Esophagus muscularis mucosa (tissue), 4 donors: Measurements from ENCODE around the gene ULK4. TPM values are rescaled to one million over a fixed set of nuclear protein-coding genes. Genes with fewer than 3 reads are reported as not detected.

Experiments
- DNase-seq: peaks from one replicate; pipeline ENCODE4 v3.0.0-alpha.2; 2017; ENCODE audit errors: extremely low spot score
- H3K27ac ChIP-seq, 4 donors: fragments of 200-600 bp; sonication (generic); replicated peaks in 1 of 4; 1 replicate in 3 of 4; 2 replicates in 1 of 4; pipeline ENCODE4 v1.5.1; 2016 to 2019; ENCODE audit warnings: mild to moderate bottlenecking in 1 of 4
- H3K27me3 ChIP-seq, 4 donors: fragments of 200-600 bp; sonication (generic); one replicate each; pipeline versions ENCODE4 v1.5.1 to v1.6.0; 2016 to 2019
- H3K36me3 ChIP-seq, 4 donors: fragments of 200-600 bp; sonication (generic); one replicate each; pipeline ENCODE4 v1.5.1; 2016 to 2019
- H3K4me1 ChIP-seq, 4 donors: fragments of 200-600 bp; sonication (generic); one replicate each; pipeline ENCODE4 v1.5.1; 2016 to 2019
- H3K4me3 ChIP-seq, 4 donors: fragments of 200-600 bp; sonication (generic); 1 replicate in 2 of 4; 2 replicates in 2 of 4; pipeline ENCODE4 v1.5.1; 2016 to 2019; ENCODE audit warnings: mild to moderate bottlenecking in 4 of 4, moderate library complexity in 1 of 4
- H3K9me3 ChIP-seq, 4 donors: fragments of 200-600 bp; sonication (generic); 1 replicate in 3 of 4; 2 replicates in 1 of 4; pipeline ENCODE4 v1.5.1; 2016 to 2019
- EP300 ChIP-seq: sonication (generic); formaldehyde crosslinking; IDR thresholded peaks from one replicate; pipeline ENCODE4 v1.6.1; 2017; ENCODE audit warnings: antibody characterized with exemption
- POLR2A ChIP-seq: fragments of 450-650 bp; IDR thresholded peaks from one replicate; pipeline ENCODE4 v1.6.1; 2017; ENCODE audit warnings: antibody characterized with exemption, moderate library complexity, mild to moderate bottlenecking, low read depth
- POLR2AphosphoS5 ChIP-seq, 2 donors: sonication (generic); formaldehyde crosslinking; IDR thresholded peaks; one replicate each; pipeline ENCODE4 v1.6.1; 2017; ENCODE audit warnings: antibody characterized with exemption in 2 of 2
- WGBS: methylation state at CpG from one replicate; pipeline ENCODE4 v1.1.5; 2018; 5-methylcytosine and 5-hydroxymethylcytosine counted together
- intact Hi-C: fragments of 100-400 bp; cut with DNase I; formaldehyde crosslinking; loops from one replicate; pipeline ENCODE4 v1.15.1; 2023
- total RNA-seq, 4 donors: library from RNA; depleted of rRNA; stranded (reverse); fragments of >200 nt; gene quantifications; one replicate each; pipeline versions ENCODE4 v1.1.0 to v1.2.1, GENCODE V29; 2016
- TF ChIP-seq, protein P1 (sequence below), 3 experiments: fragments of 200-600 bp in 2 of 3; fragments of 450-650 bp in 1 of 3; sonication (generic) in 2 of 3; IDR thresholded peaks; one replicate each; pipeline ENCODE4 v1.5.1; 2017 to 2019; ENCODE audit warnings: antibody characterized with exemption in 3 of 3, mild to moderate bottlenecking in 2 of 3, moderate library complexity in 1 of 3

The ULK4 gene
- total RNA-seq, 4 donors from 2014 or later: 4.2 to 15.4 (median 11.0) TPM

DNA sequence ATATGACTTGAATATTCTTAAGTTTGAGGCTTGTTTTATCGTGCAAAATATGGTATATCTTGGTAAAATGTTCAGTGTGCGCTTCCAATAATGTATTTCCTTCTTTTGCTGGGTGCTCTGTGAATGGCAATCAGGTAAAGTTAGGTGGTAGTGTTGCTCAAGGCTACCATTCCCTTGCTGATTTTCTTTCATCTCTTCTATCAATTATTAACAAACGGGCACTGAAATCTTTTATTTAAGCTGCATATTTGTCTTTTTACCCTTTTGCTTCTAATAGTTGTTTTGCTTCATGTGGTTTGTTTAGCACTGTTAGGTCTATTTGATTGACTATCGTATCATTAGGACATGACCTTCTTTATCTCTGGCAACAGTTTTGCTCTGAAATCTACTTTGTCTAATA is 520.3 kb downstream of the ULK4 start:
- TF ChIP-seq POLR2A (no peak), EP300 (no peak)
- TF ChIP-seq, protein P1, sequence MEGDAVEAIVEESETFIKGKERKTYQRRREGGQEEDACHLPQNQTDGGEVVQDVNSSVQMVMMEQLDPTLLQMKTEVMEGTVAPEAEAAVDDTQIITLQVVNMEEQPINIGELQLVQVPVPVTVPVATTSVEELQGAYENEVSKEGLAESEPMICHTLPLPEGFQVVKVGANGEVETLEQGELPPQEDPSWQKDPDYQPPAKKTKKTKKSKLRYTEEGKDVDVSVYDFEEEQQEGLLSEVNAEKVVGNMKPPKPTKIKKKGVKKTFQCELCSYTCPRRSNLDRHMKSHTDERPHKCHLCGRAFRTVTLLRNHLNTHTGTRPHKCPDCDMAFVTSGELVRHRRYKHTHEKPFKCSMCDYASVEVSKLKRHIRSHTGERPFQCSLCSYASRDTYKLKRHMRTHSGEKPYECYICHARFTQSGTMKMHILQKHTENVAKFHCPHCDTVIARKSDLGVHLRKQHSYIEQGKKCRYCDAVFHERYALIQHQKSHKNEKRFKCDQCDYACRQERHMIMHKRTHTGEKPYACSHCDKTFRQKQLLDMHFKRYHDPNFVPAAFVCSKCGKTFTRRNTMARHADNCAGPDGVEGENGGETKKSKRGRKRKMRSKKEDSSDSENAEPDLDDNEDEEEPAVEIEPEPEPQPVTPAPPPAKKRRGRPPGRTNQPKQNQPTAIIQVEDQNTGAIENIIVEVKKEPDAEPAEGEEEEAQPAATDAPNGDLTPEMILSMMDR (IDR thresholded peaks at IDR 0.05): no peak
- no peak overlapping the region for H3K27ac ChIP-seq
- H3K4me3 ChIP-seq: no peak overlapping the region
- H3K36me3 ChIP-seq: no peaks in the 10 kb centered on the region
- peaks cover 0 to 5% (median 2%) of the 10 kb centered on the region in 4 donors for H3K9me3 ChIP-seq
- no peaks in the 10 kb centered on the region for H3K27me3 ChIP-seq
- WGBS: 94% methylated on average over 4 of the region's 4 CpGs
- H3K4me1 ChIP-seq: no peaks in the 10 kb centered on the region
- intact Hi-C loops: no loop called here
- DNase-seq: no peak

DNA sequence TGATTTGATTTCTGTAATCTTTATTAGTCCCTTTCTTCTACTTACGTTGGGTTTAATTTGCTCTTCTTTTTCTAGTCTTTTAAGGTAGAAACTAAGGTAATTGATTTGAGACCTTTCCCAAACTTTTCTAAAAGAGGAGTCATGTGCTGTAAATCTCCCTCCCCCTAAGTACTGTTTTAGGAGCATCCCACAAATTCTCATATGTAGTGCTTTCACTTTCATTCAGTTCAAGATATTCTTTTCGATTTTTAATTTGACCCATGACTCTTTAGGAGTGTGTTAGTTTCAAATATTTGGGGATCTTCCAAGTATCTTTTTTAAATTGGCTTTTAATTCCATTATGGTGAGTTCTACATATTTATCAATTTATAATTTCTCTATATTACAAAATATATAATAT is 520.8 kb downstream of the ULK4 start:
- TF ChIP-seq POLR2A: no peak
- no peak for TF ChIP-seq POLR2AphosphoS5 (IDR thresholded peaks at IDR 0.05)
- TF ChIP-seq, protein P1 (IDR thresholded peaks at IDR 0.05): no peak
- no peak for TF ChIP-seq EP300
- no peak overlapping the region for H3K4me3 ChIP-seq
- 89% methylated on average over 2 of the region's 2 CpGs for WGBS
- no peaks in the 10 kb centered on the region for H3K36me3 ChIP-seq
- no peaks in the 10 kb centered on the region for H3K4me1 ChIP-seq
- peaks cover 0 to 5% (median 2%) of the 10 kb centered on the region in 4 donors for H3K9me3 ChIP-seq
- intact Hi-C loops: no loop called here
- no peak overlapping the region for H3K27ac ChIP-seq
- DNase-seq: no peak
- H3K27me3 ChIP-seq: no peaks in the 10 kb centered on the region

DNA sequence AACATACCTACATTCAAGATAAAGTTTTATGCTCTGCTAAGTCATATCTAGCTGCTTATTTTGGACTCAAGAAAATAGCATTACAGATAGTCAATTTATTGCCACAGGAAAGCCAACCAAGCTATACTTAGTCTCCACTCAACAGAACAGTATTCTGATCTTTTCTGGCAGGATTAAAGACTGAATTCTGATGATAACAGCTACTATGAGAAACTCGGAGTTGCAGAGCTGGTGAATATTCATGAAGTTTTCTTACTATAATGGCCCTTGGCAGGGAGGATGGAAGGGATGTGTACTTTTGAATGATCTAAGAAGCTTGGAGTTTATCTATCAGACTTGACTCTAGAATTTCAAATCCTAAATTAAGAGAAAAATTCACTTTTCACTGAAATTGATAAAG is 524.9 kb downstream of the ULK4 start:
- TF ChIP-seq EP300 (no peak), POLR2AphosphoS5 (IDR thresholded peaks at IDR 0.05) (no peak), POLR2A (no peak)
- TF ChIP-seq, protein P1 (IDR thresholded peaks at IDR 0.05): no peak
- intact Hi-C loops: no loop called here
- Histone ChIP-seq H3K4me1 (no peaks in the 10 kb centered on the region), H3K4me3 (no peak overlapping the region), H3K9me3 (peaks cover 0 to 5% (median 2%) of the 10 kb centered on the region in 4 donors), H3K36me3 (no peaks in the 10 kb centered on the region), H3K27me3 (no peaks in the 10 kb centered on the region), H3K27ac (no peak overlapping the region)
- 100% methylated on average over 1 of the region's 1 CpG for WGBS
- DNase-seq: no peak

DNA sequence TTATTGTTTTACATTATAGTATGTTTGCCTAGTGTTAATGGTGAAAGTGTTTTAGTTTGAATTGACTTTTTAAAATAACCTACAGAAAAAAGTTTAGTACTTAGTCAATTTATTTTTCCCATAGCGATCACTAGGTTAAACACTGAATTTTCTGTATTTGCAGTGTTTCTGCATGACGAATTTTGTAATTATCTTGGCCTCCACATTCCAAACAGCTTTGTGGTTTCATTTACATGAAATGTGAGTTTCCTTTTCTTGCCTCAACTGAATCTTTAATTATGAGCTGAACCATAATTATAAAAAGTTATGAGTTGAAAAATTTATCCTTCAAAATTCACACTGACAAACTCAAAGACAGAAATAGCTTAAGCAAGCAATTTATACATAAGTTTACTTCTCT is 527.1 kb downstream of the ULK4 start:
- no peak overlapping the region for H3K4me3 ChIP-seq
- H3K36me3 ChIP-seq: no peaks in the 10 kb centered on the region
- H3K4me1 ChIP-seq: no peaks in the 10 kb centered on the region
- intact Hi-C loops: no loop called here
- no peak for DNase-seq
- TF ChIP-seq POLR2AphosphoS5 (IDR thresholded peaks at IDR 0.05): no peak
- TF ChIP-seq EP300: no peak
- TF ChIP-seq POLR2A: no peak
- TF ChIP-seq, protein P1 (IDR thresholded peaks at IDR 0.05): no peak
- no peaks in the 10 kb centered on the region for H3K27me3 ChIP-seq
- WGBS: 93% methylated on average over 2 of the region's 2 CpGs
- H3K9me3 ChIP-seq: peaks cover 0 to under 1% (median 0%) of the 10 kb centered on the region in 4 donors
- no peak overlapping the region for H3K27ac ChIP-seq

DNA sequence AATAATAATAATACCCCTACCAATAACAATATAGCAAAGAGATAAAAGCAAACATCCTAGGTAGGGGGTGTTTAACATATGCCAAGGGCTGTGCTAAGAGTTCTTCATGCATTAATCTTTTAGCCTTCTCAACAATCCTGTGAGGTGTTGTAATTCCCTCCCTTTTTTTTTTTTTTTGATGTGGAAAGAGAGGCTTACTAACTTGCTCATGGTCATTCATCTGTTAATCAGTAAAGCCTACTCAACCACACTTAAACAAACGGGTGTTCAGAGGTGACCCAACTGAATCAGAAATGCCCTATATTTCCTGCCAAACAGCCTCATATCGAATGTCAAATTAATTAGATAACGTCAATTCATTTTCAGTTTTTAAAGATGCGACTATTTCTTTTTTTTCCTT is 530.5 kb downstream of the ULK4 start:
- TF ChIP-seq EP300 (no peak), POLR2A (no peak), POLR2AphosphoS5 (IDR thresholded peaks at IDR 0.05) (no peak)
- TF ChIP-seq, protein P1 (IDR thresholded peaks at IDR 0.05): no peak
- intact Hi-C loops: no loop called here
- H3K9me3 ChIP-seq: peaks cover 0 to 8% (median 3%) of the 10 kb centered on the region in 4 donors
- WGBS: 94% methylated on average over 4 of the region's 4 CpGs
- H3K4me1 ChIP-seq: no peaks in the 10 kb centered on the region
- H3K27ac ChIP-seq: no peak overlapping the region
- H3K4me3 ChIP-seq: no peak overlapping the region
- no peaks in the 10 kb centered on the region for H3K27me3 ChIP-seq
- H3K36me3 ChIP-seq: no peaks in the 10 kb centered on the region
- DNase-seq: no peak
